NB4 (cell line): ENCODE data around the gene FNIP1.

Experiments
- MYC ChIP-seq: IDR thresholded peaks from 2 replicates; pipeline ENCODE4 v1.6.1; 2011; ENCODE audit warnings: low read depth, low read length
- POLR2A ChIP-seq: IDR thresholded peaks from 2 replicates; pipeline ENCODE4 v1.6.1; 2011; ENCODE audit warnings: mild to moderate bottlenecking; ENCODE audit not compliant: insufficient read length; ENCODE audit errors: extremely low read depth
- TF ChIP-seq, protein P1 (sequence below): IDR thresholded peaks from 2 replicates; pipeline ENCODE4 v1.6.1; 2011; ENCODE audit warnings: low read depth, low read length
- TF ChIP-seq, protein P2 (sequence below): IDR thresholded peaks from one replicate; pipeline ENCODE4 v1.5.1; 2012; ENCODE audit warnings: low read depth, low read length

DNA sequence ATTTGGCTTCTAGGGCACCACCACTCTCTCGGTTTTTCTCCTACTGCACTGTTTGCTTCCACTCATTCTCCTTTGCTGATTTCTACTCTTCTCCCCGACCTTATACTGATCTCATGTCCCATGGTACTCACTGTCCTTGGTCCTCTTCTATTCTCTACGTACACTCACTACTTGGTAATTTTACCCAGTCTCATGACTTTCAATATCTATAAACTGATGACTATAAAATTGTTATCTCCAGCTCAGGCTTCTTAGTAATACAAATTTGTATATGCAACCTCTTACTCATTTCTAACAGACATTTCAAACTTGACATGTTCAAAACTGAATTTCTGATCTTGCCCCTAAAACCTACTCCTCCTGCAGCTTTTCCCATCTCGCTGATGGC, 165.9 kb downstream of the FNIP1 start:
- TF ChIP-seq, protein P1, sequence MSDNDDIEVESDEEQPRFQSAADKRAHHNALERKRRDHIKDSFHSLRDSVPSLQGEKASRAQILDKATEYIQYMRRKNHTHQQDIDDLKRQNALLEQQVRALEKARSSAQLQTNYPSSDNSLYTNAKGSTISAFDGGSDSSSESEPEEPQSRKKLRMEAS: no peak
- TF ChIP-seq, protein P2, sequence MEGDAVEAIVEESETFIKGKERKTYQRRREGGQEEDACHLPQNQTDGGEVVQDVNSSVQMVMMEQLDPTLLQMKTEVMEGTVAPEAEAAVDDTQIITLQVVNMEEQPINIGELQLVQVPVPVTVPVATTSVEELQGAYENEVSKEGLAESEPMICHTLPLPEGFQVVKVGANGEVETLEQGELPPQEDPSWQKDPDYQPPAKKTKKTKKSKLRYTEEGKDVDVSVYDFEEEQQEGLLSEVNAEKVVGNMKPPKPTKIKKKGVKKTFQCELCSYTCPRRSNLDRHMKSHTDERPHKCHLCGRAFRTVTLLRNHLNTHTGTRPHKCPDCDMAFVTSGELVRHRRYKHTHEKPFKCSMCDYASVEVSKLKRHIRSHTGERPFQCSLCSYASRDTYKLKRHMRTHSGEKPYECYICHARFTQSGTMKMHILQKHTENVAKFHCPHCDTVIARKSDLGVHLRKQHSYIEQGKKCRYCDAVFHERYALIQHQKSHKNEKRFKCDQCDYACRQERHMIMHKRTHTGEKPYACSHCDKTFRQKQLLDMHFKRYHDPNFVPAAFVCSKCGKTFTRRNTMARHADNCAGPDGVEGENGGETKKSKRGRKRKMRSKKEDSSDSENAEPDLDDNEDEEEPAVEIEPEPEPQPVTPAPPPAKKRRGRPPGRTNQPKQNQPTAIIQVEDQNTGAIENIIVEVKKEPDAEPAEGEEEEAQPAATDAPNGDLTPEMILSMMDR: no peak
- TF ChIP-seq POLR2A (no peak), MYC (no peak)
